GM21526 (cell line): Measurements from ENCODE around the gene SAP30BP.

Source experiments
- ATAC-seq: cut with Tn5 transposase; IDR thresholded peaks from one replicate; pipeline ENCODE4 v1.9.1; 2021; ENCODE audit warnings: moderate library complexity; ENCODE audit not compliant: unreplicated experiment, low FRiP score

The SAP30BP gene

GRCh38 chr17:75681289-75681688 lies 14.2 kb downstream of the SAP30BP start:
- ATAC-seq: no peak

GRCh38 chr17:75683583-75683982 lies 16.4 kb downstream of the SAP30BP start:
- no peak for ATAC-seq

- ATAC-seq: no peak
Measured at GRCh38 chr17:75684249-75684648, 17.1 kb downstream of the SAP30BP start.

GRCh38 chr17:75684924-75685323 lies 17.8 kb downstream of the SAP30BP start:
- ATAC-seq: no peak

- no peak for ATAC-seq
Measured at GRCh38 chr17:75685499-75685898, 18.4 kb downstream of the SAP30BP start.

GRCh38 chr17:75688209-75688825 lies 21.2 kb downstream of the SAP30BP start:
- no peak for ATAC-seq

GRCh38 chr17:75689441-75689873 lies 22.3 kb downstream of the SAP30BP start:
- ATAC-seq: peak; percentile 44

GRCh38 chr17:75691371-75691791 lies 24.2 kb downstream of the SAP30BP start:
- ATAC-seq: no peak

GRCh38 chr17:75691801-75692626 lies 24.9 kb downstream of the SAP30BP start:
- ATAC-seq: no peak

- no peak for ATAC-seq
Measured at GRCh38 chr17:75692976-75693375, 25.8 kb downstream of the SAP30BP start.

- no peak for ATAC-seq
Measured at GRCh38 chr17:75693500-75694481, 26.7 kb downstream of the SAP30BP start.

GRCh38 chr17:75694536-75694935 lies 27.4 kb downstream of the SAP30BP start:
- ATAC-seq: no peak

GRCh38 chr17:75695141-75695829 lies 28.1 kb downstream of the SAP30BP start:
- ATAC-seq: no peak

GRCh38 chr17:75695830-75696271 lies 28.7 kb downstream of the SAP30BP start:
- ATAC-seq: no peak

GRCh38 chr17:75697651-75698291 lies 30.6 kb downstream of the SAP30BP start:
- ATAC-seq: no peak

GRCh38 chr17:75698659-75699058 lies 31.5 kb downstream of the SAP30BP start:
- no peak for ATAC-seq

GRCh38 chr17:75701288-75701687 lies 34.1 kb downstream of the SAP30BP start:
- ATAC-seq: no peak

GRCh38 chr17:75703191-75703590 lies 36.1 kb downstream of the SAP30BP start:
- ATAC-seq: no peak

- ATAC-seq: no peak
Measured at GRCh38 chr17:75703591-75703990, 36.5 kb downstream of the SAP30BP start.
